Stimulated activated naive CD8-positive, alpha-beta T cell treated with anti-CD3 and anti-CD28 coated beads, Interleukin-15, Interleukin-2, amounts not matched to agents 100 ng/mL and 50 ng/mL, for 24 hours (primary cell): ENCODE results near the gene UBTFL1.
A peak's percentile ranks its signal among the peaks of the same experiment; 100 is the strongest.
"Not testable (repeated sequence)": the region's sequence is repeated elsewhere in the genome, so short reads cannot be mapped to it uniquely, and the experiment has no call there.

Experiments used
- H3K27ac Mint-ChIP-seq: one replicate; pipeline ENCODE4 v1.8.0; 2021; ENCODE audit warnings: mild to moderate bottlenecking, mixed read lengths
- H3K27me3 Mint-ChIP-seq: one replicate; pipeline ENCODE4 v1.8.0; 2021; ENCODE audit warnings: mixed read lengths
- H3K36me3 Mint-ChIP-seq: one replicate; pipeline ENCODE4 v1.8.0; 2021; ENCODE audit warnings: low read depth, mixed read lengths
- H3K4me1 Mint-ChIP-seq: one replicate; pipeline ENCODE4 v1.8.0; 2021; ENCODE audit warnings: low read depth, mixed read lengths
- H3K4me3 Mint-ChIP-seq: one replicate; pipeline ENCODE4 v1.8.0; 2021; ENCODE audit warnings: mild to moderate bottlenecking, mixed read lengths
- H3K9me3 Mint-ChIP-seq: one replicate; pipeline ENCODE4 v1.8.0; 2021; ENCODE audit warnings: mixed read lengths

The UBTFL1 gene

GRCh38 chr11:90085650-90086049 is at the start of gene UBTFL1:
Gene UBTFL1 (plus strand): TSS chr11:90085950. CDS start chr11:90085950, 0 bp downstream.
- not testable (repeated sequence) for H3K9me3 Mint-ChIP-seq, H3K27me3 Mint-ChIP-seq, H3K27ac Mint-ChIP-seq, H3K36me3 Mint-ChIP-seq, H3K4me1 Mint-ChIP-seq, H3K4me3 Mint-ChIP-seq

GRCh38 chr11:90051591-90052209 is 34.0 kb upstream of the UBTFL1 start:
- not testable (repeated sequence) for H3K4me3 Mint-ChIP-seq, H3K27ac Mint-ChIP-seq, H3K4me1 Mint-ChIP-seq, H3K9me3 Mint-ChIP-seq, H3K36me3 Mint-ChIP-seq, H3K27me3 Mint-ChIP-seq

GRCh38 chr11:90052311-90052710 is 33.4 kb upstream of the UBTFL1 start:
- H3K9me3 Mint-ChIP-seq, H3K27me3 Mint-ChIP-seq, H3K36me3 Mint-ChIP-seq, H3K4me1 Mint-ChIP-seq, H3K4me3 Mint-ChIP-seq, H3K27ac Mint-ChIP-seq: not testable (repeated sequence)

GRCh38 chr11:90053545-90053944 is 32.2 kb upstream of the UBTFL1 start:
- not testable (repeated sequence) for H3K36me3 Mint-ChIP-seq, H3K27me3 Mint-ChIP-seq, H3K4me3 Mint-ChIP-seq, H3K9me3 Mint-ChIP-seq, H3K27ac Mint-ChIP-seq, H3K4me1 Mint-ChIP-seq

GRCh38 chr11:90088731-90089130 is 3.0 kb downstream of the UBTFL1 start:
- H3K9me3 Mint-ChIP-seq, H3K36me3 Mint-ChIP-seq: not testable (repeated sequence)

GRCh38 chr11:90095230-90095924 is 9.6 kb downstream of the UBTFL1 start:
- not testable (repeated sequence) for H3K4me1 Mint-ChIP-seq, H3K9me3 Mint-ChIP-seq, H3K27me3 Mint-ChIP-seq, H3K36me3 Mint-ChIP-seq, H3K27ac Mint-ChIP-seq, H3K4me3 Mint-ChIP-seq

More at GRCh38 chr11:90088731-90089130, 3.0 kb downstream of the UBTFL1 start:
- not testable (repeated sequence) for H3K4me3 Mint-ChIP-seq, H3K27me3 Mint-ChIP-seq, H3K27ac Mint-ChIP-seq, H3K4me1 Mint-ChIP-seq

- H3K4me1 Mint-ChIP-seq, H3K27ac Mint-ChIP-seq, H3K36me3 Mint-ChIP-seq, H3K4me3 Mint-ChIP-seq, H3K27me3 Mint-ChIP-seq, H3K9me3 Mint-ChIP-seq: not testable (repeated sequence)
Measured at GRCh38 chr11:90098261-90098660, 12.5 kb downstream of the UBTFL1 start.

GRCh38 chr11:90100431-90100830 is 14.7 kb downstream of the UBTFL1 start:
- H3K27ac Mint-ChIP-seq: no peak overlapping the region
- H3K4me3 Mint-ChIP-seq: no peak overlapping the region
- H3K9me3 Mint-ChIP-seq: no peaks in the 10 kb centered on the region
- H3K4me1 Mint-ChIP-seq: peaks cover 8% of the 10 kb centered on the region
- H3K27me3 Mint-ChIP-seq: no peaks in the 10 kb centered on the region
- no peaks in the 10 kb centered on the region for H3K36me3 Mint-ChIP-seq

- no peaks in the 10 kb centered on the region for H3K4me1 Mint-ChIP-seq
- peaks cover 8% of the 10 kb centered on the region for H3K27me3 Mint-ChIP-seq
- H3K27ac Mint-ChIP-seq: no peak overlapping the region
- H3K9me3 Mint-ChIP-seq: no peaks in the 10 kb centered on the region
- H3K4me3 Mint-ChIP-seq: no peak overlapping the region
- H3K36me3 Mint-ChIP-seq: no peaks in the 10 kb centered on the region
Measured at GRCh38 chr11:90113541-90113940, 27.8 kb downstream of the UBTFL1 start.

GRCh38 chr11:90120191-90120590 is 34.4 kb downstream of the UBTFL1 start:
- Mint-ChIP-seq H3K9me3 (no peaks in the 10 kb centered on the region), H3K4me1 (no peaks in the 10 kb centered on the region), H3K27ac (no peak overlapping the region), H3K27me3 (no peaks in the 10 kb centered on the region), H3K4me3 (no peak overlapping the region), H3K36me3 (no peaks in the 10 kb centered on the region)

GRCh38 chr11:90124371-90124770 is 38.6 kb downstream of the UBTFL1 start:
- Mint-ChIP-seq H3K9me3 (no peaks in the 10 kb centered on the region), H3K4me1 (no peaks in the 10 kb centered on the region), H3K27ac (no peak overlapping the region), H3K36me3 (no peaks in the 10 kb centered on the region), H3K4me3 (no peak overlapping the region), H3K27me3 (no peaks in the 10 kb centered on the region)

GRCh38 chr11:90124946-90125345 is 39.2 kb downstream of the UBTFL1 start:
- Mint-ChIP-seq H3K4me3 (no peak overlapping the region), H3K36me3 (no peaks in the 10 kb centered on the region), H3K9me3 (no peaks in the 10 kb centered on the region), H3K27me3 (peaks cover under 1% of the 10 kb centered on the region), H3K27ac (no peak overlapping the region), H3K4me1 (no peaks in the 10 kb centered on the region)

- H3K4me1 Mint-ChIP-seq: peaks cover 14% of the 10 kb centered on the region
- no peaks in the 10 kb centered on the region for H3K36me3 Mint-ChIP-seq
- no peaks in the 10 kb centered on the region for H3K9me3 Mint-ChIP-seq
- H3K27ac Mint-ChIP-seq: no peak overlapping the region
- peak overlapping the region; percentile 57 for H3K4me3 Mint-ChIP-seq
- peaks cover 72% of the 10 kb centered on the region for H3K27me3 Mint-ChIP-seq
Measured at GRCh38 chr11:90133560-90134477, 48.1 kb downstream of the UBTFL1 start.

- H3K36me3 Mint-ChIP-seq: no peaks in the 10 kb centered on the region
- no peaks in the 10 kb centered on the region for H3K9me3 Mint-ChIP-seq
- peaks cover 78% of the 10 kb centered on the region for H3K27me3 Mint-ChIP-seq
- H3K4me1 Mint-ChIP-seq: peaks cover 14% of the 10 kb centered on the region
- peak within 1 kb of the TSS; percentile 57 for H3K4me3 Mint-ChIP-seq
- H3K27ac Mint-ChIP-seq: no peak within 1 kb of the TSS
Measured at GRCh38 chr11:90134478-90135003, 48.8 kb downstream of the UBTFL1 start, which contains the start of gene NAALAD2. Gene NAALAD2 (plus strand): TSS chr11:90134663. CDS start chr11:90134759, 96 bp downstream.

GRCh38 chr11:90135016-90135415 is 49.3 kb downstream of the UBTFL1 start:
- Mint-ChIP-seq H3K36me3 (no peaks in the 10 kb centered on the region), H3K4me1 (peaks cover 14% of the 10 kb centered on the region), H3K9me3 (no peaks in the 10 kb centered on the region), H3K4me3 (peak overlapping the region; percentile 30), H3K27ac (no peak overlapping the region), H3K27me3 (peaks cover 80% of the 10 kb centered on the region)
